ENCODE data around the gene LRG1. TPM values are rescaled to one million over a fixed set of nuclear protein-coding genes. Genes with fewer than 3 reads are reported as not detected.

Gene LRG1
- total RNA-seq, 1 donor: not detected

DNA sequence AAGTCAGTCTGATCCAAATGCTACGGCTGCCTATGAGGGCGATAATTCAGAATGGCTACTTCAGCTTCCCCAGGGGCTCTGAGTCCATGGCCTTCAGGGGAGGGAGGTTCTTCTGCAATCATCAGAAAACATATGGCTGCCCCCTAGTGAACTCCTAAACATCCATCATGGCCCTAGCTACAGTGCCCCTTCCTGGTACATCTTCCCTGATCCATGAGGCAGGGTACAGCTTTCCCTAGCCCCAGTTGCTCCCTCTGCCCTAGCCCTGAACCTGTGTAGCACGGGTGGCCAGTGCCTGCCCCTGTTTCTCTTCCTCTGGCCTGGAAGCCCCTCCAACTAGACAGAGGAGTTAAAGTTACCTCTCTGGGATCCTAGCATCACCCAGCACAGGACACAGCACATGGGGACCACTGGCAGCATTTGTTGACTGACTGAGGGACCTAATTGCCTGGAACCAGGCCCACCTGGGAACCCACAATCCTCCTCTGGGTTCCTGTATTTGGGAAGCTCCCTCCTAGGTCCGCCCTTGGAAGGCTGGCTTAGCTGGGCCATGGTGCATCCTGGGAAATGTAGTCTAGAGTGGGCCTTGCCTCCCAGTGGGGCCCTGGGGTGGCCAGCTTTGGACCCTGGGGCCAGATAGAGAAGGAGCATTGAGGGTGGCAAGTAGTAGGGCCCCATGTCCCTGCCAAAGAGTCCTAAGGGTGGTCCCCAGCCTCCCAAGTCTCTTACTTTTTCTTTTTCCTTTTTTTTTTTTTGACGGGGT lies 37.4 kb upstream of the LRG1 start:
- TF ChIP-seq, protein P1, sequence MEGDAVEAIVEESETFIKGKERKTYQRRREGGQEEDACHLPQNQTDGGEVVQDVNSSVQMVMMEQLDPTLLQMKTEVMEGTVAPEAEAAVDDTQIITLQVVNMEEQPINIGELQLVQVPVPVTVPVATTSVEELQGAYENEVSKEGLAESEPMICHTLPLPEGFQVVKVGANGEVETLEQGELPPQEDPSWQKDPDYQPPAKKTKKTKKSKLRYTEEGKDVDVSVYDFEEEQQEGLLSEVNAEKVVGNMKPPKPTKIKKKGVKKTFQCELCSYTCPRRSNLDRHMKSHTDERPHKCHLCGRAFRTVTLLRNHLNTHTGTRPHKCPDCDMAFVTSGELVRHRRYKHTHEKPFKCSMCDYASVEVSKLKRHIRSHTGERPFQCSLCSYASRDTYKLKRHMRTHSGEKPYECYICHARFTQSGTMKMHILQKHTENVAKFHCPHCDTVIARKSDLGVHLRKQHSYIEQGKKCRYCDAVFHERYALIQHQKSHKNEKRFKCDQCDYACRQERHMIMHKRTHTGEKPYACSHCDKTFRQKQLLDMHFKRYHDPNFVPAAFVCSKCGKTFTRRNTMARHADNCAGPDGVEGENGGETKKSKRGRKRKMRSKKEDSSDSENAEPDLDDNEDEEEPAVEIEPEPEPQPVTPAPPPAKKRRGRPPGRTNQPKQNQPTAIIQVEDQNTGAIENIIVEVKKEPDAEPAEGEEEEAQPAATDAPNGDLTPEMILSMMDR (IDR thresholded peaks at IDR 0.05; ENCODE audit: extremely low read depth, low read depth, low read length): no peak
- H4K20me1 ChIP-seq (ENCODE audit: insufficient read depth, low read length): no peaks in the 10 kb centered on the region
- H3K4me3 ChIP-seq (ENCODE audit: insufficient read depth, low read length): no peak overlapping the region
- no peaks in the 10 kb centered on the region for H3K79me2 ChIP-seq (ENCODE audit: insufficient read depth, low read length)
- peak; percentile 95 for DNase-seq (ENCODE audit: insufficient read length, low spot score, missing footprints)
- no peak overlapping the region for H3K4me2 ChIP-seq (ENCODE audit: insufficient read depth, low read length)
- H3K4me1 ChIP-seq (ENCODE audit: insufficient read depth, low read length): peaks cover 12% of the 10 kb centered on the region
- H3K9me3 ChIP-seq (ENCODE audit: low read depth, low read length): no peaks in the 10 kb centered on the region
- no peak overlapping the region for H2AFZ ChIP-seq (ENCODE audit: low read length)
- no peaks in the 10 kb centered on the region for H3K36me3 ChIP-seq (ENCODE audit: insufficient read depth, low read length)
- H3K27me3 ChIP-seq (ENCODE audit: insufficient read depth, low read length): peaks cover 36% of the 10 kb centered on the region
- no peak overlapping the region for H3K27ac ChIP-seq (ENCODE audit: low read depth, low read length)

DNA sequence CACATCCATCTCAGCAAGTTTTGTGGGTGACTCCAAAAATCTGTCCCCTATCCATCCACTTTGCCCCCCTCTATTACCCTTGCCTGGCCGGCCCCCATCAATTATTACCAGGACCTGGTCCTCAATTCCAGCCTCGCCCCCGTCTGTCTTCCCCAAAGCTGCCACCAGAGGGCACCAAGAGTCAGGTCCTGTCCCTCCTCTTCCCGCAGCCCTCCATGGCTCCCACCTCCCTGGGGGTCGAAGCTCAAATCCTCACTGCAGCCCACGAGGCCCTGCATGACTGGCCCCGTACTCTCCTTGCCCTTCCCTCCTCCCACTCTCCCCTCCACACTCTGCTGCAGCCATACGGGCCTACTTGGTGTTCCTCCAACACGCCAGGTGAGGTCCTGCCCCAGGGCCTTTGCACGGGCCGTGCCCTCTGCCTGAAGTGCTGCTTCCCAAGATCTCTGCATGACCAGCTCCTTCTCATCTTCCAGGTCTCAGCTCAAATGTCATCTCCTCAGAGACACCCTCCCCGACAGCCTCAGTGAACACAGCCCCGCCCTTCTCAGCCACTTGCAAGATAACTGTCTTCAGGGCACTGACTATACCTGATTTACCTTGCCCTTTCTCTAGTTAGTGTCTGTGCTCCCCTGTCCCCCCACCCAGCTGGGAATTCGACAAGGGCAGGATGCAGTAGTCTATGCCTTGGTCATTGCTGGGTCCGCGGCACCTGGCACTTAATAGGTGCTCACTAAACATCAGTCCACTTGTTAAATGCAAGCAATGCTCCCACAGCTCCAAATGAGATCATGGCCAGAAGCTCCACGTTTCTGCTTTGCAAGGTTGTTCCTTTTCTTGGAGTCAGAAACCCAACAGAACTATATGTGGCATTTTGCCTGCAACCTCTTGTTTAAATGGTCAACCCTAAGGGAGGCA lies 36.4 kb upstream of the LRG1 start:
- DNase-seq (ENCODE audit: insufficient read length, low spot score, missing footprints): peak; percentile 98

DNA sequence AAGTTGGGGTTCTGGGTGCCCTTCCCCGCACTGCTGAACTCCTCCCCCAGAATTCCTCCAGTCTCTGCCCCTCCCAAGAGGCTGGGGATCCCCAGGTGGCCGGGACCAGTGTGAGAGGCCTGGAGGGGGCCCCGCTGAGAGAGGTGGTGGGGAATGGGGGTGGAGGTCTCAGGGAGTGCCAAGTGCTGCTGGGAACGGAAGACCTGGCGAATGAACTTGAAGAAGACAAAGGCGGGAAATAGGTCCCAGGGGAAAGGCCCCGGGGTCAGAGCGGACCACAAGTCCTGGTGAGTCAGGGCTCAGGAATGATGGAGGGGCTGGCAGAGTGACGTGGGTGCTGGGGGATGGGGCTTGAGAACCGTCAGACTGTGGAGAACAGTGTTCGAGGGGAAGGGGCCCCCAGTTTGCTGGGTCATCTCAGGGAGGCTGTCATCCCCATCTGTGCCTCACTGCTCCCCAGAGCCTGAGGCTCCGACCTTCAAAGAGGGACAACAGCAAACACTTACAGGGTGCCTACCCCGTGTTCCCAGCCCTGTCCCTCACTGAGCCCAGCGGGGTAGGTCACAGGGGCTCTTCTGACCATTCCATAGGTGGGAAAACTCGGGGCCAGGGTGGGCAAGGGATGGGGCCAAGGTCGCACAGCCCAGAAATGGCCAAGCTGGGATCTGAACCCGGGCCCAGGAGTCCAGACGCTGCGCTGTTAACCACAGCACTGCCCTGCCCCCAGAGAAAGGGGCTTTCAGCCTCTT lies 35.6 kb upstream of the LRG1 start:
- Histone ChIP-seq H3K27me3 (ENCODE audit: insufficient read depth, low read length) (peaks cover 25% of the 10 kb centered on the region), H3K27ac (ENCODE audit: low read depth, low read length) (peak overlapping the region; percentile 72), H3K4me1 (ENCODE audit: insufficient read depth, low read length) (peaks cover 12% of the 10 kb centered on the region), H3K36me3 (ENCODE audit: insufficient read depth, low read length) (no peaks in the 10 kb centered on the region), H3K79me2 (ENCODE audit: insufficient read depth, low read length) (no peaks in the 10 kb centered on the region), H3K9me3 (ENCODE audit: low read depth, low read length) (no peaks in the 10 kb centered on the region), H3K4me3 (ENCODE audit: insufficient read depth, low read length) (peak overlapping the region; percentile 33), H3K4me2 (ENCODE audit: insufficient read depth, low read length) (peak overlapping the region; percentile 73), H2AFZ (ENCODE audit: low read length) (peak overlapping the region; percentile 70), H4K20me1 (ENCODE audit: insufficient read depth, low read length) (no peaks in the 10 kb centered on the region)
- peak; percentile 99 for DNase-seq (ENCODE audit: insufficient read length, low spot score, missing footprints)
- TF ChIP-seq, protein P1 (IDR thresholded peaks at IDR 0.05; ENCODE audit: extremely low read depth, low read depth, low read length): no peak

More for the DNA sequence above, 36.4 kb upstream of the LRG1 start:
- H3K4me3 ChIP-seq (ENCODE audit: insufficient read depth, low read length): peak overlapping the region; percentile 33
- H4K20me1 ChIP-seq (ENCODE audit: insufficient read depth, low read length): no peaks in the 10 kb centered on the region
- H3K79me2 ChIP-seq (ENCODE audit: insufficient read depth, low read length): no peaks in the 10 kb centered on the region
- no peak overlapping the region for H2AFZ ChIP-seq (ENCODE audit: low read length)
- peak overlapping the region; percentile 72 for H3K27ac ChIP-seq (ENCODE audit: low read depth, low read length)
- H3K4me1 ChIP-seq (ENCODE audit: insufficient read depth, low read length): peaks cover 12% of the 10 kb centered on the region
- no peaks in the 10 kb centered on the region for H3K9me3 ChIP-seq (ENCODE audit: low read depth, low read length)
- H3K4me2 ChIP-seq (ENCODE audit: insufficient read depth, low read length): no peak overlapping the region
- TF ChIP-seq, protein P1 (IDR thresholded peaks at IDR 0.05; ENCODE audit: extremely low read depth, low read depth, low read length): peak; percentile 76
- no peaks in the 10 kb centered on the region for H3K36me3 ChIP-seq (ENCODE audit: insufficient read depth, low read length)
- peaks cover 30% of the 10 kb centered on the region for H3K27me3 ChIP-seq (ENCODE audit: insufficient read depth, low read length)
